Activated T-helper 2 cell treated with anti-CD3 and anti-CD28 coated beads, Interferon-gamma antibody, Interleukin-2, Interleukin-4, amounts not matched to agents 10 μg/mL and 5 μg/mL and 100 μg/mL, durations not matched to agents 14 hours and 24 hours and 36 hours (primary cell): ENCODE measurements around the gene CBX4. TPM values are rescaled to one million over a fixed set of nuclear protein-coding genes. Genes with fewer than 3 reads are reported as not detected.

Source experiments
- DNase-seq: peaks from one replicate; pipeline ENCODE4 v3.0.0; 2021; ENCODE audit warnings: low spot score
- H3K27ac Mint-ChIP-seq: one replicate; pipeline ENCODE4 v1.8.0; 2021; ENCODE audit warnings: mixed read lengths
- H3K27me3 Mint-ChIP-seq: one replicate; pipeline ENCODE4 v1.8.0; 2021; ENCODE audit warnings: low read depth, mixed read lengths
- H3K36me3 Mint-ChIP-seq: one replicate; pipeline ENCODE4 v1.8.0; 2021; ENCODE audit warnings: low read depth, mixed read lengths
- H3K4me1 Mint-ChIP-seq: one replicate; pipeline ENCODE4 v1.8.0; 2021; ENCODE audit warnings: low read depth, mixed read lengths
- H3K4me3 Mint-ChIP-seq: one replicate; pipeline ENCODE4 v1.8.0; 2021; ENCODE audit warnings: low read depth, mild to moderate bottlenecking, moderate library complexity, mixed read lengths
- H3K9me3 Mint-ChIP-seq: one replicate; pipeline ENCODE4 v1.8.0; 2021; ENCODE audit warnings: mixed read lengths
- intact Hi-C: fragments of 100-400 bp; cut with micrococcal nuclease; formaldehyde crosslinking; loops from one replicate; pipeline ENCODE4 v1.15.1; 2023
- total RNA-seq: library from RNA; stranded (reverse); gene quantifications from 2 replicates; pipeline ENCODE4 v1.2.3, GENCODE V29; 2022

CBX4 gene
- total RNA-seq, 1 donor from 2014 or later, result 25.0 TPM

DNA sequence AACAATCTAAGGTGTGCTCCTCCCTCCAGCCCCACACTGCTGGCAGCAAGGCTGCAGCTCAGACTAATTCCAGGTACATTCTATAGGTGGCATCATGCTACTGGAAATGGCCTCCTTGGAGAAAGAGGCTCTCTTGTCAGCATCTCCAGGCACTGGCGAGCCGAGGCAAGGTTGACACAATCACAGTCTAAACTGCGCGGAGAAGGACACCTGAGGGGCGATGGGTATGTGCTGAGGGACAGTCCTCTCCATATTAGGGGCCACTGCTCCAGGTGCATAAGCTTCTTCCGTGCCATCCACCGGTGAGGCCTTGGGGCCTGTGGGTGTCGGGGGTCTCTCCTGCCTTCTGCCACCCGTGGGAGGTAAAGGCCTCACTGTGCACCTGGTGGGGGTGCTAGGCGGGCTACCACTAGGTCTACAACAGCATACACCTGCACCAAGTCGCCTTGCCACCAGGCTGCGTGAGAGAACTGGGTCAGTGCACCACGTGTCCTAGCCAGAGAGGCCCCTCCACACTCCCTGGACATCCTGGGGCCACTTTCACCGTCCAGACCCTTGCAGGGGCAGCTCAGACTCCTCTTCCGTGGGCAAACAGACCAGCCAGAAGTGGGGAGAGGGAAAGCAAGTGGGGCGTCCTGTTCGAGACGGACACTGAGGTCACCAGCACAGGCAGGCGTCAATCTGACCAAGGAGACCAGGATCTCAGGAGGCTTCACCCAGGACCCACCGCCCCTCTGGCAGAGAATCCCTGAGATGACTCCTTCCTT lies 30.3 kb downstream of the CBX4 start:
- DNase-seq, result no peak
- peak overlapping the region; percentile 2 for H3K4me3 Mint-ChIP-seq
- intact Hi-C loops, result no loop called here
- H3K27me3 Mint-ChIP-seq, result peaks cover 64% of the 10 kb centered on the region
- peaks cover 5% of the 10 kb centered on the region for H3K9me3 Mint-ChIP-seq
- H3K27ac Mint-ChIP-seq, result no peak overlapping the region
- H3K36me3 Mint-ChIP-seq, result peaks cover 3% of the 10 kb centered on the region
- H3K4me1 Mint-ChIP-seq, result peaks cover 38% of the 10 kb centered on the region

DNA sequence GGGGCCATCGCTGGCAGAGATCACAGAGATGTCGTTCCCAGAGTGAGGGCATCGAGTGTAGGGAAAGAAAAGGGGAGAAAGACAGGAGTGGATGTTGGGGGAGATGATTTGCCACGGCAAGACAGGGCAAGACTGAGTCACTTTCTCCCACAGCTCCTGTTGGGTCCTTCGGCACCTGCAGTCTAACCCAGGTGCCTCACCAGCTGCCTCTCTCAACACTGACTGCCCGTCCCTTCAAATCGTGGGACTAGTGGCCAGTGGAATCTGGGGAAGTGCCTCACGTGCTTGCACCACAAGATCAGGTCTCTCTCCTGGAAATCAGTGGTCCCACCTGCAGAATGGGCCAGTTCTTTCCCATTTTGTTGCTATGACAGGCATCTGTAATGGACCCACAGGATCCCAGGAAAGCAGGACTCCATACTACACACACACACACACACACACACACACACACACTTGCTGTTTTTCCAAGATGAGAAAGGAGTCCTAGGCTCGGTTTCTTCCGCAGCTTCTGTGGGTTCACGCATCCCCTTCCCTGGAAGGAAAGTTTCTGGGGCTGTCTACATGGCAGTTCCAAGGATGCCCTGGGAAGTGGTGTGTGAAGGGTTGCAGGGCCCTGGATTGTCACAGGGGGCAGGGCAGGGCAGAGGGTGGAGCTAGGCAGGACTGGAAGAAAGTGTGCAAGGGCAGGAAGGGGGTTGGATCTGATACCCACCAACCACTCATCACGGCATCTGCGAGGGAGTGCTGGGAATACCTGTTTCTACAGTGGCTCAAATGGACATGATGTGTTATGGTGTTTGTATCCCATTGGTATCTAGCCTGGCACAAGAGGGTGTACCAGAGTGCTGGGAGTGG lies 32.1 kb downstream of the CBX4 start:
- Mint-ChIP-seq H3K4me1 (peaks cover 35% of the 10 kb centered on the region), H3K27me3 (peaks cover 68% of the 10 kb centered on the region)

DNA sequence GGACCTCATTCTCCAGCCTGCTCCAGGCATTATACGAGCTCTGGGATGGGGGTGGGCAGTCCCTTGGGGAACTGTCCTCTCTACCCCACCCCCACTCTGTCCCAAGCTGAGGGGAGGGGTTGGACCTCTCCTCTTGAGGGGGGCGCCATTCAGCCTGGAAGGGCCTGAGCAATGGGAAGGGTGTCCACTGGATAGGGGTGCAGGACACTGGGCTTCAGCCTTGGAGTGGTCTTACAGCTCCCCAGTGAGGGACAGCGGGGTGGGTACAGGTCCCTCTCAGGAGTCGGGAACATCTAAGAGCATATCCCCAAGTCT lies 32.8 kb downstream of the CBX4 start:
- Mint-ChIP-seq H3K4me3 (no peak overlapping the region), H3K9me3 (peaks cover 8% of the 10 kb centered on the region), H3K36me3 (peaks cover 3% of the 10 kb centered on the region), H3K4me1 (peaks cover 29% of the 10 kb centered on the region), H3K27ac (no peak overlapping the region), H3K27me3 (peaks cover 67% of the 10 kb centered on the region)
- DNase-seq, result no peak
- intact Hi-C loops, result no loop called here

More for the DNA sequence above, 32.1 kb downstream of the CBX4 start:
- Mint-ChIP-seq H3K27ac (no peak overlapping the region), H3K4me3 (no peak overlapping the region), H3K9me3 (peaks cover 8% of the 10 kb centered on the region), H3K36me3 (peaks cover 3% of the 10 kb centered on the region)
- intact Hi-C loops, result no loop called here
- DNase-seq, result no peak

DNA sequence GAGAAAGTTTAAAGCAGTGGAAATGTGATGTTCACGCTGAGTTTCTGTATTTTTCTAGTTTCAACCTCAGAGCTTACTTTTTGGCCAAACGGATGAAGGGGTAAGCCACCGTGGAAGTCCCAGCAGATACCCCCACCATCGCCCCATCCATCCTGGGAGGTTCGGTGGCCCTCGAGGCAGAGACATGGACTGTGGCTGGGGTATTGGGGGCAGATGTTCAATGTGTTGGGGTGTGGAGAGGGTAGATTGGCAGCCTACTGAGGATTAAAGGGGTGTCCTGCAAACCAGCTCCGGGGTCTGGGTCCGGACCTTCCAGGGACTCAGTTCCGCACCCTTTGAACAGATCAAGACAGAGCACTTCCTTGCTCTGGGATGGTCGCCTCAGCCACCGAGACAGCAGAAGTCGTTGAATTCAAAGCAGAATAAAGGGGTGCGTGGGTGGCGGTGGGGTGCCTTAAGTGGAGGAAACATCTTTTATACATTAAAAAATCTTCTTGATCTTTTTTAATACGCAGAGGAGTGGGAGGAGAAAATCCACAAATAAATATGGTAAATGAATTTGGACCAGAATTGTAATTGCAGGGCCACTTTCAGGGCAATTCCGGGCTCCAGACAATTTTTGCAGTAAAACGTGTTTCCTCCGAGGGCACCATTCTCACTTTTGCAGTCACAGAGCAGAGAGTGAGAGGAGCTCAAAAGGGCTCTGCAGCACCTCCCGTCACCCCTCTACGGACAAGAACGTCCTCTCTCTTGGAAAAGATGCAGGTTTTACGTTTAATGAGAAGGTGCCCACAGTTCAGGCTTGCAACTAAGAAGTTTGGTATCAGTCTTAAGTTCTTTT lies 34.2 kb downstream of the CBX4 start:
- DNase-seq, result no peak
- peaks cover 6% of the 10 kb centered on the region for H3K36me3 Mint-ChIP-seq
- intact Hi-C loops, result loop anchor here (5.0 kb wide), 2 partner anchors 58 to 1592 kb away; partner anchors contain the start of gene BAHCC1
- peak overlapping the region; percentile 59 for H3K4me3 Mint-ChIP-seq
- peaks cover 70% of the 10 kb centered on the region for H3K27me3 Mint-ChIP-seq
- peak overlapping the region; percentile 76 for H3K27ac Mint-ChIP-seq
- peaks cover 8% of the 10 kb centered on the region for H3K9me3 Mint-ChIP-seq
- H3K4me1 Mint-ChIP-seq, result peaks cover 31% of the 10 kb centered on the region

DNA sequence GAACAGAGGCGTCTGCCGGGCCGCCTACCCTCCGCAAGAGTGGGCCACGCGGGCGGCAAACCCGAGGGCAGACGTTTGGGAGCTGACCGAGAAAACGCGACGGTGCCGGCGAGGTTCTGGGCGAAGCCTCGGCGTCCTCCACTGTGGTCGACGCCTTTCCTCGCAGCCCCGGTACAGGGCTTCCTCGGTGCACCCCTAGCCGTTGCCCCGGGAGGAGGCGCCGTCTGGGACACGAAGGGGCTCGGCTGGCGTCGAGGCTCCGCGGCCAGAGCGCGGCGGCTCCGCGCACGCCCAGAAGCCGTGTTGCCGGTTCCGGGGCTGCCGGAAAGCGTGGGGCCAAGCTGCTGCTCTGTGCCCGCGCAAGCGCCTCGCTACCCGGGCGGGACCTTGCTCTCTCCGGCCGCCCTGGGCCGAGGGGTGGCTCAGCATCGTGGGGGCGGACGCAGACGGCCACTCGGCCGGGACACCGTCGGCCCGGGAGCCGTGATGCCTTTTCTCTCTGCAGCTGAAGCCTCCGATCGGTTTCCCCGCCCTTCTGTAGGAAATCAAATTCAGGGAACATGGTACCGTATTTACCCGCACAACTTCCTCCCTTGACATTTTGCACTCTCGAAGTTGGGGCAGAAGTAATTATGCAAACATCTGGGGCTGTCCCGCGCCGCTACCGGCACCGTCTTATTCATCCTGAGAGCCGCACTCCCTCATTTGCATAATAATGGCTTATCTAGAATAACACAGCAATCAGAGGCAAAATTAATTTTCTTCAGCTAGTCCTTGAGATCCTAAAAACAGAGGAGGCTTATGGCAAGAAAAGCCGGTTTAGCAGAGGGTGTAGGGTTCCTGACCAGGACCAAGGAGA lies 35.0 kb downstream of the CBX4 start:
- peak; percentile 55 for DNase-seq
- peaks cover 6% of the 10 kb centered on the region for H3K36me3 Mint-ChIP-seq
- peaks cover 8% of the 10 kb centered on the region for H3K9me3 Mint-ChIP-seq
- H3K27ac Mint-ChIP-seq, result peak overlapping the region; percentile 76
- peaks cover 36% of the 10 kb centered on the region for H3K4me1 Mint-ChIP-seq
- H3K4me3 Mint-ChIP-seq, result peak overlapping the region; percentile 59
- H3K27me3 Mint-ChIP-seq, result peaks cover 76% of the 10 kb centered on the region
- intact Hi-C loops, result loop anchor here (5.0 kb wide), 2 partner anchors 57 to 1593 kb away; partner anchors contain the start of gene BAHCC1

DNA sequence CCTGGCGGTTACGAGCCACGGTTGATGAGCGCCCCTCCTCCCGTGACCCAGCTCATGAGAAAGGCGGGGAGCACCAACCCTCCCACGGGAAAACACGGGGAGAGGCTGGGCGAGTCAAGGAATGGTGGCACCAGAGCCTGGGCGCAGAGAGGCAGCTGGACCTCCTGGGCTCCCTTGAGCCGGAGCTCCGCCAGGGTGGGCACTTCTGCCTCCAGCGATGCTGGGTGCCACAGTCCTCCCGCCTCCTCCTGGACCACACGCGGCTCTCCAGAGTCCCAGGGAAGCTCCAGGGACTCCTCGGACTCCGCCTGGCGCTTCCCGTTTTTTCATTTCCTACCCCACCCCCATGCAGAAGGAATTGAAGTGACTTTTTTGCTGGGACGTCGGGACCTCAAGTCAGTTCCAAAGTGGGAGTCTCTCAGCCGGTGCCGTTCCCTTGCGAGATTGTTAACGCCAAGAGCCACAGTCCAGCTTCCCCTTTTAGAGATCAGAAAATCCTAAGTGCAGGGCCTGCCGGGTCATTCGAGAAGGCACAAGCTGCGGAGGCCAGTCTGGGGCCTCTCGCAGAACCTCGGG lies 35.7 kb downstream of the CBX4 start:
- peaks cover 8% of the 10 kb centered on the region for H3K9me3 Mint-ChIP-seq
- peaks cover 31% of the 10 kb centered on the region for H3K4me1 Mint-ChIP-seq
- no peak overlapping the region for H3K27ac Mint-ChIP-seq
- H3K27me3 Mint-ChIP-seq, result peaks cover 73% of the 10 kb centered on the region
- H3K4me3 Mint-ChIP-seq, result no peak overlapping the region
- peaks cover 6% of the 10 kb centered on the region for H3K36me3 Mint-ChIP-seq
- intact Hi-C loops, result loop anchor here (5.0 kb wide), 2 partner anchors 56 to 1594 kb away; partner anchors contain the start of gene BAHCC1
- DNase-seq, result no peak

DNA sequence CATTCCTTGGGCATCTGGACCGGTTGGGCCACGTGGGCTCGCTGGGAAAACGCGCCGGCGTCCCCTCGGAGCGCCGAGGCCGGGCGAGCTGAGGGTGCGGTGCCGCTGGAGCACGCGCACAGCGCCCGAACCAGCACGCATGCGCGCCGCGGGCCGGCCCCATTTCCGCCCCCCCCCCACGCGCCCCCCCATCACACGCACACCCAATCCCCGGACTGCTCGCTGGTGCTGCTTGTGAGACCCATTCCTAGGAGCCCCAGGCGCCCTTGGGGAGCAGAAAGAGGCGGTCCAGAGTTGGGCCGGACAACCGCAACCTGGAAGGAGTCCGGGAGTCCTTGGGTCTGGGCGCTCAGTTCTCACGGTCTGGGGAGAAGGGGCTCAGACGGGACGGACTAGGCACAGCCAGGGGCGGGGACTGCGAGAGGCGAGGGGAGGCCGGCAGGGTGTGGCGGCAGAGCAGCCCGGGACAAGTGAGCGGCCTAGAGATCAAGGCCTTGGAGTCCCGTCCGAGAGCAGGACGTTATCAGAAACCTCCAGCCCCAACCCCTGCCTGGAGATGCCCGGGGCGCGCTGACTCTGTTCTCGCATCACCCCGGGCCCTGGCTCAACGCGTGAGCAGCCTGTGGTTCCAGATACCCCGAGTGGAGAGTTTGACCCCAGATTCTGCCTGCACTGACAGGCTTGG lies 36.4 kb downstream of the CBX4 start:
- H3K27me3 Mint-ChIP-seq, result peaks cover 70% of the 10 kb centered on the region
- peaks cover 32% of the 10 kb centered on the region for H3K4me1 Mint-ChIP-seq
- H3K27ac Mint-ChIP-seq, result no peak overlapping the region
- intact Hi-C loops, result loop anchor here (5.0 kb wide), 2 partner anchors 56 to 1594 kb away; partner anchors contain the start of gene BAHCC1
- peaks cover 8% of the 10 kb centered on the region for H3K9me3 Mint-ChIP-seq
- DNase-seq, result no peak
- H3K4me3 Mint-ChIP-seq, result no peak overlapping the region
- peaks cover 6% of the 10 kb centered on the region for H3K36me3 Mint-ChIP-seq

DNA sequence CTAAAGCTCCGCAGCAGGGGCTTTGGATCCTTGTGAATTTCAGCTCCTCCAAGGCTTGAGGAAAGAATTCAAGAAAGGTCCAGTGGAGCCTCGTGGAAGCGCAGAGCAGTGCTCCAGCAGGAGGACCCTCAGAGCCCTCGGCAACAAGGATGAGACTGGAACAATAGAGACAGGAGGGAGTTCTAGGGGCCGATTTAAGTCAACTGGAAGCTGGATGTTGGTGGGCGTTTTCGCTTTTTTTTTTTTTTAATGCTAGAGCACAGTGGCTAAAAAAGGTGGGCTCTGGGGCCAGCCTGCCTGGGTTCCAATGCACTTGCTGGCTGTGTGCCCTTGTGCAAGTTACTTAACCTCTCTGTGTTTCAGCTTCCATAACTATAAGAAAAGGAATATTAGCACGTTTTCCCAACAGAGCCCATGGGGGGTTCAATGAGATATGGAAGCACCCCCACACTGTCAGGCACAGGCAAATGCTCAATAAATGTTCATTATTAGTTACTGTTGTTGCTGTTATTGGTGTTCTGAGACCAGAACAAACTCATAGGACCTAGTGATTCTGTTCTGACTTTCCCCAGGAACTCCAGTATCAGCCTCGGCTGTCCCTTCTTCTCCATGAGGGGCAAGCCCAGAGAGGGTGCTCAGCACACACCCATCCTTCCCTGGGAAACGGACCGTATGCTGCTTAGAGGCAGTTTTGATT lies 37.1 kb downstream of the CBX4 start:
- Mint-ChIP-seq H3K4me1 (peaks cover 32% of the 10 kb centered on the region), H3K27ac (no peak overlapping the region), H3K36me3 (peaks cover 6% of the 10 kb centered on the region), H3K9me3 (peaks cover 8% of the 10 kb centered on the region), H3K27me3 (peaks cover 63% of the 10 kb centered on the region), H3K4me3 (no peak overlapping the region)
- intact Hi-C loops, result loop anchor here (5.0 kb wide), 2 partner anchors 55 to 1595 kb away; partner anchors contain the start of gene BAHCC1
- no peak for DNase-seq

DNA sequence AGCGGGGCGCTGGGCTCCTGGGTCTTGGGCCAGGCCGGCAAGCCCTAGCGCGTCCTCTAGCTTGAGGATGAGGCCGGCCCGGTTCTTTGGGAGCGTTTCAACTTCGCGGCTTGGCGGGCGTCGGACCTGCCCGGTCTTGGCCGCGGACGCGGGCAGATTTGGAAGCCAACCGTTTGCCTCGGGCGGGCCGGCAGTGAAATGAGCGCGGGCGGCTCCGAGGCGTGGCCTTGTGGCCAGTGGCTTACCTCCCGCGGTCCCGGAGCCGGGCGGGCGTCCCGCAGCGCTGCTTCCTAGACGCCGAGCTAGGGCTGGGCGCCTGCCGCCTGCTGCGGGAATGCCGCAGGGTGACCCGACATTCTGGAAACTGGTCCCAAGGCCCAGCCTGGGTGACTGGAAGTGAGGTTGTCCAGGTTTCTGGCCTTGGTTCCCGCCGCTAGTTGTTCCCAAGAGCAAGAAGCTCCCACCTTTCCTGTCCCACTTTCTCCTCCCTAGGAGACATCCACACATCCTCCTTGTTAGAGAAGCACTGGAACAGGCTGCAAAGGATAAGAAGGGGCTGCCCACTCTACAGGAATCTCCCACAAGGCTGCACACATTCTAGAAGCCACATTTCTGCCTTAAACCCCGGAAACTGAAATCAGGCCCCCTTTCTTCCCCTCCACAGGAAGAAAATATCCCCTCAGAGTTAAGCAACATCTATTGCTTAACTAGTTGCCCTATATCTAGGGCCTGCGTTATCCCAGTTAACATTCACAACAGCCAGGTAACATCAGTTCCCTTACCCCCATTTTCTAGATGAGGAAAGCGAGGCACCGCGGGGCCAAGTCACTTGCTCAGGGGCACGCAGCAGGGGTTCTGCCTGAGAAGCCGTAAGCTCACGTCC lies 37.8 kb downstream of the CBX4 start:
- H3K9me3 Mint-ChIP-seq, result peaks cover 8% of the 10 kb centered on the region
- H3K36me3 Mint-ChIP-seq, result peaks cover 6% of the 10 kb centered on the region
- H3K27ac Mint-ChIP-seq, result no peak overlapping the region
- peaks cover 55% of the 10 kb centered on the region for H3K27me3 Mint-ChIP-seq
- no peak for DNase-seq
- no peak overlapping the region for H3K4me3 Mint-ChIP-seq
- H3K4me1 Mint-ChIP-seq, result peaks cover 29% of the 10 kb centered on the region
- intact Hi-C loops, result loop anchor here (5.0 kb wide), 2 partner anchors 54 to 1596 kb away; partner anchors contain the start of gene BAHCC1
